Upper lobe of left lung (tissue), 4 donors: ENCODE results near the gene ZNF207.

ENCODE experiments used
- EP300 ChIP-seq, 4 donors: sonication (generic); formaldehyde crosslinking; IDR thresholded peaks; one replicate each; pipeline ENCODE4 v1.5.1; 2017; ENCODE audit warnings: antibody characterized with exemption in 4 of 4, control low read depth in 2 of 4
- POLR2A ChIP-seq, 4 donors: fragments of 450-650 bp; IDR thresholded peaks; one replicate each; pipeline ENCODE4 v1.5.1; 2016 to 2017; ENCODE audit warnings: antibody characterized with exemption in 4 of 4, mild to moderate bottlenecking in 2 of 4
- POLR2AphosphoS5 ChIP-seq, 2 donors: sonication (generic); formaldehyde crosslinking; IDR thresholded peaks; one replicate each; pipeline ENCODE4 v1.5.1; 2017; ENCODE audit warnings: antibody characterized with exemption in 2 of 2
- TF ChIP-seq, protein P1 (sequence below), 6 experiments: fragments of 450-650 bp in 4 of 6; fragments of 200-600 bp in 2 of 6; sonication (generic) in 2 of 6; IDR thresholded peaks; one replicate each; pipeline ENCODE4 v1.5.1; 2016 to 2019; ENCODE audit warnings: antibody characterized with exemption in 6 of 6

DNA sequence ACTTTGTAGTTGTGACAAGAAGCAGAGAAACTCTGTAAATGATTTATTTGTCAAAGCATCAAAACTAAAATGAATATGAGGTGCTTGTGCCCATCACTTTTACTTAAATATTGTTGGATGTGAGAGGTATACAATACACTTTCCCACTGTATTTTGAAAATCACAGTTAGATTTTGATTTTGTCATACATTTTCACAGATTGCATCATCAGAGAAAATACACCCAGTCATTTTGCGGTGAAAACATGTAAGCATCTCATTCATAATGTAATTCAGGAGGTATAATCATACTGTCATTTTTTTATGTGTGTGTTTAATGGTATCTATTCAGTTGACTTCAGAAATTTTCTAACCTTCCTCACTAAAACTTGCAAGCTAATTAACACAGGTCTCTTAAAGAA lies 11.3 kb downstream of the ZNF207 start:
- TF ChIP-seq, protein P1, sequence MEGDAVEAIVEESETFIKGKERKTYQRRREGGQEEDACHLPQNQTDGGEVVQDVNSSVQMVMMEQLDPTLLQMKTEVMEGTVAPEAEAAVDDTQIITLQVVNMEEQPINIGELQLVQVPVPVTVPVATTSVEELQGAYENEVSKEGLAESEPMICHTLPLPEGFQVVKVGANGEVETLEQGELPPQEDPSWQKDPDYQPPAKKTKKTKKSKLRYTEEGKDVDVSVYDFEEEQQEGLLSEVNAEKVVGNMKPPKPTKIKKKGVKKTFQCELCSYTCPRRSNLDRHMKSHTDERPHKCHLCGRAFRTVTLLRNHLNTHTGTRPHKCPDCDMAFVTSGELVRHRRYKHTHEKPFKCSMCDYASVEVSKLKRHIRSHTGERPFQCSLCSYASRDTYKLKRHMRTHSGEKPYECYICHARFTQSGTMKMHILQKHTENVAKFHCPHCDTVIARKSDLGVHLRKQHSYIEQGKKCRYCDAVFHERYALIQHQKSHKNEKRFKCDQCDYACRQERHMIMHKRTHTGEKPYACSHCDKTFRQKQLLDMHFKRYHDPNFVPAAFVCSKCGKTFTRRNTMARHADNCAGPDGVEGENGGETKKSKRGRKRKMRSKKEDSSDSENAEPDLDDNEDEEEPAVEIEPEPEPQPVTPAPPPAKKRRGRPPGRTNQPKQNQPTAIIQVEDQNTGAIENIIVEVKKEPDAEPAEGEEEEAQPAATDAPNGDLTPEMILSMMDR (IDR thresholded peaks at IDR 0.05), result no peak
- TF ChIP-seq POLR2A (IDR thresholded peaks at IDR 0.05), result no peak
- no peak for TF ChIP-seq EP300 (IDR thresholded peaks at IDR 0.05)
- TF ChIP-seq POLR2AphosphoS5 (IDR thresholded peaks at IDR 0.05), result no peak
